ENCODE data around the gene CHN2. TPM values are rescaled to one million over a fixed set of nuclear protein-coding genes. Genes with fewer than 3 reads are reported as not detected.

CHN2 gene
- polyA plus RNA-seq, 1 donor: 16.0 TPM

- DNase-seq (ENCODE audit: low read depth): no peak
Measured at GRCh38 chr7:29332875-29333855, 138.6 kb downstream of the CHN2 start.

- no peak for DNase-seq (ENCODE audit: low read depth)
Measured at GRCh38 chr7:29335188-29336083, 140.9 kb downstream of the CHN2 start.

GRCh38 chr7:29337546-29338116 lies 143.1 kb downstream of the CHN2 start:
- DNase-seq (ENCODE audit: low read depth): no peak

GRCh38 chr7:29340696-29341095 lies 146.1 kb downstream of the CHN2 start:
- no peak for DNase-seq (ENCODE audit: low read depth)

- no peak for DNase-seq (ENCODE audit: low read depth)
Measured at GRCh38 chr7:29341156-29341555, 146.6 kb downstream of the CHN2 start.

- DNase-seq (ENCODE audit: low read depth): no peak
Measured at GRCh38 chr7:29342761-29343160, 148.2 kb downstream of the CHN2 start.

GRCh38 chr7:29343399-29343798 lies 148.8 kb downstream of the CHN2 start:
- DNase-seq (ENCODE audit: low read depth): no peak

- no peak for DNase-seq (ENCODE audit: low read depth)
Measured at GRCh38 chr7:29344334-29344978, 149.9 kb downstream of the CHN2 start.

GRCh38 chr7:29345590-29345989 lies 151.0 kb downstream of the CHN2 start:
- no peak for DNase-seq (ENCODE audit: low read depth)

- no peak for DNase-seq (ENCODE audit: low read depth)
Measured at GRCh38 chr7:29346231-29346978, 151.8 kb downstream of the CHN2 start.

GRCh38 chr7:29349362-29349761 lies 154.8 kb downstream of the CHN2 start:
- no peak for DNase-seq (ENCODE audit: low read depth)

GRCh38 chr7:29350351-29350750 lies 155.8 kb downstream of the CHN2 start:
- DNase-seq (ENCODE audit: low read depth): no peak

GRCh38 chr7:29352041-29352440 lies 157.5 kb downstream of the CHN2 start:
- DNase-seq (ENCODE audit: low read depth): no peak

GRCh38 chr7:29353810-29354209 lies 159.2 kb downstream of the CHN2 start:
- no peak for DNase-seq (ENCODE audit: low read depth)

GRCh38 chr7:29354340-29354739 lies 159.8 kb downstream of the CHN2 start:
- no peak for DNase-seq (ENCODE audit: low read depth)

- no peak for DNase-seq (ENCODE audit: low read depth)
Measured at GRCh38 chr7:29355388-29355787, 160.8 kb downstream of the CHN2 start.

GRCh38 chr7:29356631-29357030 lies 162.1 kb downstream of the CHN2 start:
- DNase-seq (ENCODE audit: low read depth): no peak

GRCh38 chr7:29359482-29360093 lies 165.0 kb downstream of the CHN2 start:
- no peak for DNase-seq (ENCODE audit: low read depth)

- DNase-seq (ENCODE audit: low read depth): no peak
Measured at GRCh38 chr7:29360633-29361625, 166.4 kb downstream of the CHN2 start.
